Right renal cortex interstitium (tissue), 3 donors: Measurements from ENCODE around the gene ZNF783. TPM values are rescaled to one million over a fixed set of nuclear protein-coding genes. Genes with fewer than 3 reads are reported as not detected.
"Not testable (repeated sequence)": the region's sequence is repeated elsewhere in the genome, so short reads cannot be mapped to it uniquely, and the experiment has no call there.

ENCODE experiments used
- DNase-seq, 3 donors: peaks; one replicate each; pipeline ENCODE4 v3.0.0-alpha.2; 2013; ENCODE audit warnings: low read depth in 3 of 3, low spot score in 2 of 3
- polyA plus RNA-seq, 3 donors: library from polyadenylated mRNA; unstranded; fragments of 120-200 nt; gene quantifications; one replicate each; pipeline ENCODE4 v1.2.1, GENCODE V29; 2013; ENCODE audit not compliant: insufficient read length in 3 of 3

ZNF783 gene
- polyA plus RNA-seq, 3 donors = 9.8 to 11.6 (median 10.3) TPM

DNA sequence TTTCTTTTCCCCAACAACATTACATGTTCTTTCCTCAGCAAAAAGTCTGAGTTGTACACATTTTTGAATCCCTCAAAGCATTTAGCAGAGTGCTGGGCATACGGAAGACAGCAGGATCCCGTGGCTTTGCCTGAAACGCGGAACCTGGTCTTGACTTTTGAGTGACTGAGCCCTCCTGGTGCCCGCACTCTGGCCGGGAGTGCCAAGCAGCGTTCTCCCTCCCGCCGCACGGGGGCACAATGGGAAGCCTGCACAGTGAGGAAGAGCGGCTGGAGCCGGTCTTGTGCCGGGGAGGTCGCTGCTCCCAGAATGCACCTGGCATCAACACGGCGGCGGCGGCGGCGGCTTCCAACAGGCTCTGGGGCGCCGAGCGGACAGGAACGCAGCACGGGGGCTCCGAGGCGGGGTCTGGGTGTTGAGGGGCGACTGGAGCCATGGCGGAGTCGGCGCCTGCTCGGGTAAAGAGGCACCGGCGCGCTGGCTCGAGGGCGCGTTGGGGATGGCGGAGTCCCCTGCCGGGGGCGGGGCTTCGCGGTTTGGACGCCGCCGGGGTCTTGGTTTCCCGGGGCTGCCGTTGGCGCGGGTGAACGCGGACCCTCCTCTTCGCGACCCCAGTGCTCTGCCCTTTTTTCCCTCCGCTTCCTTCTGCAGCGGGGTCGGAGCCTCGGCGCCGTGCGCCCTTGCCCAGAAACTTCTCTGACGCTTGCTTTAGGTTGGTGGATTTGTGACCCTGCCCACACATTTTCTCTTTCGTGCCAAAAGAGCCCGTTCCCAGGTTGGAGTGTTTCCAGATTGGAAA is 22.5 kb upstream of the ZNF783 start, which contains the start of gene ZNF212:
Gene ZNF212 (plus strand): TSS at position 307 of the 799 bp plus-strand sequence. CDS start 128 bp downstream, at position 435.
- peak in 1 of 3 donors; percentile 77 for DNase-seq

DNA sequence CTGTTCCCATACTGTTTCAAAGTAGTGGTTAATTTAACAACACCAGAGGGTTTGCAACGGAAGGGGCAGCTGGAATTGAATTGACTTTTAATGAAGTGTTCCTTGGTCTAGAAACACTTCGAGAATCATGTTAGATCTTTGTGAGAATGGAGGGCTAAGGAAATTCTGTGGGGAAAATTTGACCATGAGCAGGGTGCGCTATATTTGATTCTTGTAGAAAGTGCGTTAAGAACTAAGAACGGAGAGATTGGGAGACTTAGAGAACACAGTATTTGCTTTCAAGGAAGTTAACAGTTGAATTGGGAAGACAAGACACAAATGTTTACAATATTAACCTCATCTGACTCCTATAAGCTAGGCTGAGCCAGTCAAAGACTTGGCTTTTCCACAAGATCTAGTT is 21.4 kb upstream of the ZNF783 start:
- no peak for DNase-seq

DNA sequence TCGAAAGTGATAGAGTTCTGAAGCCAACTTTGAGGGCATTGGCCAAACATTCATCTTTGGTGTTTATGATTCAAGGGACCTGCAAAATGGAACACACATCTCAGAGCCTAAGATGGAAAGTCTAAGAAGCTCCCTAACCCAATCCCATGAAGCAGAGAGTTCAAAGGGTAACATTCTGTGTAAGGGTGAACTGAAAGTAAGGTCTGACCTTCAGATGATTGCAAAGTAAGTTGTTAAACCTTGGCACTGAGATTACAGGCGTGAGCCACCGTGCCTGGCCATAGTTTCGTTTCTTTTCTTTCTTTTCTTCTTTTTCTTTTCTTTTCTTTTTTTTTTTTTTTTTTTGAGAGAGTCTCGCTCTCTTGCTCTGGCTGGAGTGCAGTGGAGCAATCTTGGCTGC is 20.3 kb upstream of the ZNF783 start:
- DNase-seq = no peak

DNA sequence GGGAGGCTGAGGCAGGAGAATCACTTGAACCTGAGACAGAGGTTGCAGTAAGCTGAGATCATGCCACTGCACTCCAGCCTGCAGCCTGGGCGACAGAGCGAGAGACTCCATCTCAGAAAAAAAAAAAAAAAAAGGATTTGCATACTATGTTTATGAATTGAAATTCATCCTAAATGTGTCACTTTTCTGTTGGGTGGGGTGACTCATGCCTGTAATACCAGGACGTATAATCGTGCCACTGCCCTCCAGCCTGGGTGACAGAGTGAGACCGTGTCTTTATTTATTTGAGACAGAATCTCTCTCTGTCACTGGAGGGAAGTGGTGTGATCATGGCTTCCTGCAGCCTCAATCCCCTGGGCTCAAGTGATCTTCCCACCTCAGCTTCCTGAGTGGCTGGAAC is 16.8 kb upstream of the ZNF783 start:
- DNase-seq = no peak

DNA sequence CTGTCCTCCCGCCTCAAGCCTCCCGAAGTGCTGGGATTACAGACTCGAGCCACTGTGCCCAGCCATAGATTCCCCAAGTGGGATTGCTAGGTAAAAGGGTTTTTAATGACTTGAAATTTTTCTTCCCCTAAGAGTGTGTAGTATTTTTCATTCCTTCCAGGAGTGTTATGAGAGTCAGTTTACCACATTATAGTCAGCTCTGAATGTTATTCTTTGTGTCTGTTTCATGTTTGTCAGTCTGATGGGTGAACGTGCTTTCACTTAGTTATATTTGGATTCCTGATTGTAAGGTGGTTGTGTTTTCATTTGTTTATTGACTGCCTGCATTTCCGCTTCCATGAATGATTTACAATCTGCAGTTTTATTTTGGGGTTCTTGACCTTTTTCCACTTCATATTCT is 16.3 kb upstream of the ZNF783 start:
- no peak for DNase-seq

DNA sequence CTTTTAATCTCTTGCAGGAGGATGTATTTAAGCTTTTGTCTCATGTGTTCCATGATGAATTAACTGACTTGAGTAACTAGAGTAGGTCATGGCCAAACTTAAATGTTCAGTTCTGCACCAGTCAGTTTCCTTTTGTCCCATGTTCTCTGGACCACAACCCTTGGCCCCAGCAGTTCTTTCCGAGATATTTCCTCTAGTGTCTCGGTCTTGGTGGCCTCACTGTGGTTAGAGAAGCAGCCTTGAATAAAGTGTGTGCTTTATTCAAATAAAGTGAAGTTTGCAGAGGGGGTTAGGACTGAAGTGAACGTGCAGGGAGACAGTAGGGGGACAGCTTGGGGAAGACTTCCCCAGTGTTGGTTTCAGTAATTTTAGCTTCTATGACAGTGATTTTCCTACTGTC is 13.2 kb upstream of the ZNF783 start:
- no peak for DNase-seq

DNA sequence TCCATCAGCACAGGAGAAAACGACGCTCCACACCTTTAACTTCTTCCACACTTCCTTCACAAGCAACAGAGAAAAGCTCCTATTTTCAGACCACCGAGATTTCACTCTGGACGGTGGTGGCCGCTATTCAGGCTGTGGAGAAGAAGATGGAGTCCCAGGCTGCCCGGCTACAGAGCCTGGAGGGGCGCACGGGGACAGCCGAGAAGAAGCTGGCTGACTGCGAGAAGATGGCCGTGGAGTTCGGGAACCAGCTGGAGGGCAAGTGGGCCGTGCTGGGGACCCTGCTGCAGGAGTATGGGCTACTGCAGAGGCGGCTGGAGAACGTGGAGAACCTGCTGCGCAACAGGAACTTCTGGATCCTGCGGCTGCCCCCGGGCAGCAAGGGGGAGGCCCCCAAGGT is 11.8 kb upstream of the ZNF783 start:
- DNase-seq = not testable (repeated sequence)

DNA sequence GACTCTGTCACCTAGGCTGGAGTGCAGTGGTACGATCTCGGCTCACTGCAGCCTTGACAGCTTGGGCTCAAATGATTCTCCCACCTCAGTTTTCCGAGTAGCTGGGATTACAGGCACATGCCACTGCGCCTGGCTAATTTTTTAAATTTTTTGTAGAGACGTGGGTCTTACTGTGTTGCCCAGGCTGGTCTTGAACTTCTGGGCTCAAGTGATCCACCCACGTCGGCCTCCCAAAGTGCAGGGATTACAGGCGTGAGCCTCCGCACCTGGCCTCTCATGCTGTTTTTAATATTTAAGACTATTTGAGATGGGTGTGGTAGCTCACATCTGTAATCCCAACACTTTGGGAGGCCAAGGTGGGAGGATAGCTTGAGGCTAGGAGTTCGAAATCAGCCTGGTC is 10.5 kb upstream of the ZNF783 start:
- DNase-seq = not testable (repeated sequence)

DNA sequence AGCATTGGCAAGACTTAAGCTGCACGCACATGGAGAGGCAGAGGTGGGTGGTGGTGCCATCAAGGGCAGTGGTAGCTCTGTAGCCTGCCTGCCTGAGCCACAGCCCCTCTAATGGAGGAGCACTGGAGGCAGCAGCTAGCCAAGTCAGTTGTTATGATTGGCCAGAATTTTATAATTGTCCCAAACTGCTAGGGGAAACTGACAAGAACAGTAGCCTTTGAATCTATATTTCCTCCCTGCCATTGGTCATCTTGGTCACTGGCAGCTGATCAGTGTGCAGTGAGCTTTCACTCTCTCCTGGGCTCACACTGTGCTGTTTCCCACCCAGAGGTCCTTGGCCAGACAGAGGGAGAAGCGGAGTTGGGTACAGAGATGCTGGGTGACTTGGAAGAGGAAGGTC is 9.6 kb upstream of the ZNF783 start:
- no peak for DNase-seq

DNA sequence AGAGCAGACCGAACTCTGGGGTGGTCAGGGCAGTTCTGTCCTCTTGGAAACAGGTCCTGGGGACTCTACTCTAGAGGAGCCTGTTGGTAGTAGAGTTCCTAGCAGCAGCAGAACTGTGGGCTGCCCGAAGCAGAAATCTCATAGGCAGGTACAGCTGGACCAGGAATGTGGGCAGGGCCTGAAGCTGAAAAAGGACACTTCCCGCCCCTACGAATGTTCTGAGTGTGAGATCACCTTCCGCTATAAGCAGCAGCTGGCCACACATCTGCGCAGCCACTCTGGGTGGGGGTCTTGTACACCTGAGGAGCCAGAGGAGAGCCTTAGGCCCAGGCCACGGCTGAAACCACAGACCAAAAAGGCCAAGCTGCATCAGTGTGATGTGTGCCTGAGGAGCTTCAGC is 8.3 kb upstream of the ZNF783 start:
- no peak for DNase-seq

DNA sequence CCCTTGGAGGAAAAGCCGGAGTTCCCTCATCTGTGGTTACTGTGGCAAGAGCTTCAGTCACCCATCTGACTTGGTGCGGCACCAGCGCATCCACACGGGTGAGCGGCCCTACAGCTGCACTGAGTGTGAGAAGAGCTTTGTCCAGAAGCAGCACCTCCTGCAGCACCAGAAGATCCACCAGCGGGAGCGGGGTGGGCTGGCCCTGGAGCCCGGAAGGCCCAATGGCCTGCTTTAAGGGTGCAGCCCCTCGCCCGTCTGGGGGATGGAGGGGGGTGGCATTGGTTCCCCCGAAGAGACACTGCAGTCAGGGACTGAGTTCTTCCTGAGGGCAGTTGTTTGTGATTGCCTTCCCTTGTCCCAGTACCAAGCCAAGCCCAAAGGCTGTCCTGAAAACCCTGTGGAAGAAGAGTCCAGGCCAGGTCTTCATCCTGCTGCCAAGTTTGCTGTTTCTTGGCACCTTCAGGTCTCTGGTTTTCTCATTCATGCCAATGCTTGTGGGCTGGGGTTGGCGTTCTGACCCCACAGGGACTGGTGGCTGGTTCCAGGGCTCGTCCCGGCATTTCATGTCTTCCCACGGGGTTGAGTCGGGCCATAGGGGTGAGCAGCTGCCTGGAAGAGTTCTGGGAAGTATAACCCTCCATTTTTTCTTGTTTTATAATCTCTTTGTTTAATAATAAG is 7.7 kb upstream of the ZNF783 start:
- no peak for DNase-seq

DNA sequence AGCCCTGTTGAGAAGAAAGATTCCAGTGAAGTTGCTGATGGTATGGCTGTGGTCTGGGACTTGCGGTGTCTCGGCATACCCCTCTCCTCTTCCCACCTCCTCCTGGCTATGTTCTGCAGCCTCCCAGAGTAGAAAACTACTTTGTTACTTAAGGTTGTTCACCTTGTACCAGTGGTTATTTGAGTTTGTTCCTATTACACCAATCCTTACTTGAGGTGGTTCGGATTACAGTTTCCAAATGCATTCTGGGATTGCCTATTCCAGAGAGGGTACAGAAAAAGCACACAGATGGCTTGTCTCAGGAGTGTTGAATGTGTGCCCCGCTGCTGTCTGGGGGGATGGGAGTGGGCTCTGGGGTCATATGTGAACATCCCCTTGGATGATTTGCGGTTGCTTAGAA is 6.8 kb upstream of the ZNF783 start:
- DNase-seq = no peak

DNA sequence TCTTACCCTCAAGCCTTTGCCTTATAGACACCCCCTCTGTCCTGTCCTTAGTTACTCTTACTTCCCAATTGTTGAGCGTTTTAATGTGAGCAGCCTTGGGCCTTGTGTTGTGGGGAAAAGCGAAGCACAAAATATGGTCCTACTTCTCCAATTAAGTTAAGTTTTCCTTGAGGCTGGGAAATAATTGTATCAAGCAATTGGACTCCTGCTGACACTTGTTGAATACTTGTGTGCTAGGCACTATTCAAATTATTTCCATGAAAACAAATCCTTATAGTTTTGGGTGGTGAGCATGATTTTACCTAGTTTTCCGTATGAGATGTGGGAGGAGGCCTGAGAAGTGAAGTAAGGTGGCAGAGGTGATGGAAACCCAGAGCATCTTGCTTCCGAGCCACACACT is 5.4 kb upstream of the ZNF783 start:
- no peak for DNase-seq

DNA sequence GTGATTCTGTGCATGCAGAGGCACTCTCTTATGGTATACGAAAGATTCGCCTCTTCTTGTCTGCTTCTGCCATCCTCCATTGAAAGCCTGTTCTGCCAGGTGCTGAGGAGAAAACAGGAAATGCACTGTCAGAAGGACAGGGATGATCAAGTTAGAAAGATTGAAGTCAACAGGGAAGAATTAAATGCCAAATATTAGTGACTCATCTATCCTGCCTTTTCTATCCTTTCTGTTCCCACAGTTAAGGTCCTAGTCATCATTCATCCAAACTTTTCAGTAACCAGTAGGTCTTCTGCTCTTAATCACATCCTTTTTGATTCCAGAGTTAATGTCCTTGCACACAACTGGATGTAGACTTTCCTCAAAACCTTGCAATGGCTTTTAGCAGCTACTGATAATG is 4.8 kb upstream of the ZNF783 start:
- no peak for DNase-seq

DNA sequence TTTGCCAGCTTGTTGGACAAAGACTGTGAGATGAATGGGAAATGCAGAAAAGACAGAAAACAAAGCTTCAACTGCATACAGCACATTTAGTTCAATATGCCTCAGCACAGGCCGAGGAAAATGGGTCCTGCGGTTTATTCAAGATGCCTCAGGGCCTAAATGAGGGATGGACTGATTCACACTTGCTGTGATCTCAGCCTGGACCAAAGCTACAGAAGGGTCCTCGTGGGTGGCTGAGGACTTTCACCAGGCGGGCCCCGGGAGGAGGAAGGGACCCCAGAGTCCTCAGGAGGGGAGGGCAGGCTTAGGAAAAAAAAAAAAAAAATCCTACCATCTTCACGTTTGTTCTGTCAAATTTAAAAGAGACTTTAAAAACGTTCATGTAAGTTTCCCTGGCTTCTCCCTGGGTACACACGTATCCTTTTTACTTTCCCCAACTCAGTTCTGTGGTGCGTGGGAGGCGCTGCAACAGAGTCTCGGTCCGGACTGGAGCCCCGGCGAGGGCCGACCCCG is 624 bp upstream of the ZNF783 start:
- peak in 1 of 3 donors; percentile 12 for DNase-seq

DNA sequence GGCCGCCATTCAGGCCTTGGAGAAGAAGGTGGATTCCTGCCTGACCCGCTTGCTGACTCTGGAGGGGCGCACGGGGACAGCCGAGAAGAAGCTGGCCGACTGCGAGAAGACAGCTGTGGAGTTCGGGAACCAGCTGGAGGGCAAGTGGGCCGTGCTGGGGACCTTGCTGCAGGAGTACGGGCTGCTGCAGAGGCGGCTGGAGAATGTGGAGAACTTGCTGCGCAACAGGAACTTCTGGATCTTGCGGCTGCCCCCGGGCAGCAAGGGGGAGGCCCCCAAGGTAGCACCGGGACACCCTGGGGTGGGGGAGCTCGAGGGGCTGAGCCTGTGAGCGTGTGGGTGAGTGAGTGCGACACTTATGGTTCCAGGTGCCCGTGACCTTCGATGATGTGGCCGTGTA is 4.5 kb downstream of the ZNF783 start:
- DNase-seq = no peak

DNA sequence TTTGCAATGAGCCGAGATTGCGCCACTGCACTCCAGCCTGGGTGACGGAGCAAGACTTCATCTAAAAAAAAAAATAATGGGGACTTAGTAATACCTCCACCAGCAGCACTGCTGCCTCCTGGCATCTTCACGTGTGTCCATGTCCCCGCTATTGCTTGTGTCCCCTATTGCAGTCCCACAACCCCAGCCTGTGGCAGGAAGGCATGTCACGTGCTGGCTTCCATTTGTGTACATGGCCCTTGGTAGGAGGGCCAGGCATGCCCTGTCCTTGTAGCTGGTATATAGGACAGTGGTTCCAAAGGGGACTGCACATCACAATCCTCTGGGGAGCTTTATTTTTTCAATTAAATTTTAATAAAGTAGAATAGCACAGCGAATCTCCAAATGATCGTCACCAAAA is 5.7 kb downstream of the ZNF783 start:
- no peak for DNase-seq

DNA sequence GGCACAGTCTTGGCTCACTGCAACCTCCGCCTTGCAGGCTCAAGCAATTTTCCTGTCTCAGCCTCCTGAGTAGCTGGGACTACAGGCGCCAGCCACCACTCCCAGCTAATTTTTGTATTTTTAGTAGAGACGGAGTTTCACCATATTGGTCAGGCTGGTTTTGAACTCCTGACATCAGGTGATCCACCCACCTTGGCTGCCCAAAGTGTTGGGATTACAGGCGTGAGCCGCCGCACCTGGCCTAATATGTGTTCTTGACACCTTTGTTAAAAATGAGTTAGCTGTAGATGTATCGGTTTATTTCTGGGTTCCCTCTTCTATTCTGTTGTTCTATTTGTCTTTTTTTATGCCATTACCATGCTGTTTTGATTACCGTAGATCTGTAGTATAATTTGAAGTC is 12.4 kb downstream of the ZNF783 start:
- not testable (repeated sequence) for DNase-seq

DNA sequence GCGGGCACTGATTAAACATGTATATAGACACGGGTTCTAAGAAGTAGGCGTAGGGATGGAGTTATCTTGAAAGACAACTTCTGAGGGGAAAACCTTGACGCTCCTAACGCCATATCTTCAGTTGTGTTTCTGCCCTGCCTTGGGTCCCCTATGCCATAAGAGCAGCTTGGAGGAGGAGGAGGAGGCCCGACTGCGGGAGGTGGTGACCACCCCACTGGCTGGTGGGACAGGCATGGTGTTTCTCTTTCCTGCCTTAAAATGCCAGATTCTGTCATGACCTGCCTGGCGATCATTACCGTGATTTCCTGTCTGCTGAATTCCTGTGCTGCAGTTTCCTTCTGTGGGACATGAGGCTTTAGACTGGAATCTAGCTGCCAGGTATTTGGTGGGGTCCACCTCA is 15.9 kb downstream of the ZNF783 start:
- no peak for DNase-seq

DNA sequence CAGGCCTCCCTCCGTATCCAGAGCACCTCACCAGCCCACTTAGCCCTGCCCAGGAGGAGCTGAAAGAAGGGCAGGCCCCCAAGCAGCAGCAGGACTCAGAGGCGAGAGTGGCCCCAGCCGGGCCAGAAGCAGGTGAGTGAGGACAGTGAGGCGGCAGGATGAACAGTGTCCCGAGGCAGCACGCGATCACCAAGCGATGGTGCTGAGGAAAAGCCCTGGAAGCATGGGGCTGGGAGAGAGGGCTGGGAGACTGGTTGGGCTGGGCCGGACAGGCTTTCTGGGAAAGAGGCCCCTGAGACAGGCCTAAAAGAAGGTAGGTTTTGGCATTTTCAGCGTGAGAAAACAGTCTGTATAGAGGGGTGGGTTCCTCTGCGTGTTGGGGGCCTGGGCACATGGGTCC is 16.4 kb downstream of the ZNF783 start:
- DNase-seq = no peak

DNA sequence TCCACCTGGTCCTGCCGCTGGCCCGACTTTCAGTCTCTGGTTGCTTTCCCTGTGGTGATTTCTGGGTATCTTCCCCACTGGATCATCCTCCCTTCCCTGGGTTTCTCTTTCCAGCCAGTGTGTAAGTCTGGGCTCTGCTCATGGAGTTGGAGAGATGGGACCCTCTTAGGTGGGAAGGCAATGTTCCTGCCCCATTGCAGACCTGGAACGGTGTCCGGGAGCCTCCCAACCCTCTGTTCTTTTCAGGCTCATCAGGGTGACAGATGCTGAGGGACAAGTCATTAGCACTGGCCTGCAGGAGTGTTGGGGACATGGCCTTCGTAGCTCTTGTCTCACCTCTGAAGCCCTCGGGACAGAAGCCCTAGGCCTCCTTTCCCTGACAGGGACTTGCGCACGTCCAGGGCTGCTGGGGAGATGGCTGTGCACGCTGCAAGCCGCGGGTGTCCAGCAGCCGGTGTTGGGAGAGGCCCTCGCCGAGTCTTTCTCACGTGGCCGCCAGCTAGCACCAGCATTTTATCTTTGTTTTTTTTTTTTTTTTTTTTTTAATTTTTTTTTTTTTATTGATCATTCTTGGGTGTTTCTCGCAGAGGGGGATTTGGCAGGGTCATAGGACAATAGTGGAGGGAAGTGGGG is 17.2 kb downstream of the ZNF783 start:
- no peak for DNase-seq

DNA sequence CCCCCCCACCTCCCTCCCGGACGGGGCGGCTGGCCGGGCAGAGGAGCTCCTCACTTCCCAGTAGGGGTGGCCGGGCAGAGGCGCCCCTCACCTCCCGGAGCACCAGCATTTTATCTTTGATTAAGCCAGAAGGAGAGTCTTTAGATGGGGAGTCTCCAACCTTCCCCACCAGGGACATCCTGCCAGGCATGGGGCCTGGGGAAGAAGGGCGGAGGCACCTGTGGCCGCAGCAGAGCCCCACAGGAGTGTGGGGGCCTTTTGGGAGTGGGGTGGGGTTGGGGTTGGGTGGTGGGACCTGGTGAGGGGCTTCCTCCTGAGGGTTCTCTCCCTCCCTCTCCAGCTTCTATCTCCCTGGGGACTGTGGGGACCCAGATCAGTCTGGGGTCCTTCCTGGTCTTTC is 18.2 kb downstream of the ZNF783 start:
- DNase-seq = no peak
